Neural progenitor cell (in vitro differentiated cells): ENCODE data around the gene LIMS4. TPM values are rescaled to one million over a fixed set of nuclear protein-coding genes. Genes with fewer than 3 reads are reported as not detected.
"Not testable (repeated sequence)": the region's sequence is repeated elsewhere in the genome, so short reads cannot be mapped to it uniquely, and the experiment has no call there.

Experiments used
- DNase-seq: peaks from one replicate; pipeline ENCODE4 v3.0.0-alpha.2; 2016; ENCODE audit warnings: low spot score
- H2AFZ ChIP-seq: fragments of 200-600 bp; sonication (generic); replicated peaks from 2 replicates; pipeline ENCODE4 v1.6.1; 2016; ENCODE audit warnings: antibody characterized with exemption
- H3F3A ChIP-seq: fragments of 200-600 bp; sonication (generic); 2 replicates; pipeline ENCODE4 v1.6.1; 2016; ENCODE audit warnings: antibody characterized with exemption, low read depth
- H3K27ac ChIP-seq: fragments of 200-600 bp; sonication (generic); 2 replicates; pipeline ENCODE4 v1.5.1; 2016; ENCODE audit warnings: mild to moderate bottlenecking
- H3K27me3 ChIP-seq: fragments of 200-600 bp; sonication (generic); 2 replicates; pipeline ENCODE4 v1.6.1; 2016; ENCODE audit warnings: mild to moderate bottlenecking, moderate library complexity
- H3K36me3 ChIP-seq: fragments of 200-600 bp; sonication (generic); 2 replicates; pipeline ENCODE4 v1.5.1; 2016
- H3K4me1 ChIP-seq: fragments of 200-600 bp; sonication (generic); 2 replicates; pipeline ENCODE4 v1.6.1; 2016; ENCODE audit warnings: mixed run types
- H3K4me2 ChIP-seq: fragments of 200-600 bp; sonication (generic); 2 replicates; pipeline ENCODE4 v1.6.1; 2016
- H3K4me3 ChIP-seq: fragments of 200-600 bp; sonication (generic); 2 replicates; pipeline ENCODE4 v1.5.1; 2016
- H3K79me2 ChIP-seq: fragments of 200-600 bp; sonication (generic); 2 replicates; pipeline ENCODE4 v1.6.1; 2016; ENCODE audit warnings: low read depth
- H3K9ac ChIP-seq: fragments of 200-600 bp; sonication (generic); 2 replicates; pipeline ENCODE4 v1.6.1; 2016
- H3K9me3 ChIP-seq: fragments of 200-600 bp; sonication (generic); 2 replicates; pipeline ENCODE4 v1.5.1; 2016; ENCODE audit warnings: low read depth
- H4K20me1 ChIP-seq: fragments of 200-600 bp; sonication (generic); 2 replicates; pipeline ENCODE4 v1.6.1; 2016; ENCODE audit warnings: low read depth
- H3K27ac Mint-ChIP-seq: 3 replicates; pipeline ENCODE4 v1.8.0; 2021; ENCODE audit warnings: mixed read lengths
- H3K27me3 Mint-ChIP-seq: 2 replicates; pipeline ENCODE4 v1.8.0; 2022; ENCODE audit warnings: low read depth, mild to moderate bottlenecking, inconsistent platforms, moderate library complexity, mixed read lengths; ENCODE audit not compliant: insufficient read depth
- H3K36me3 Mint-ChIP-seq: 3 replicates; pipeline ENCODE4 v1.8.0; 2021; ENCODE audit warnings: mixed read lengths
- H3K4me1 Mint-ChIP-seq: 3 replicates; pipeline ENCODE4 v1.8.0; 2021; ENCODE audit warnings: mixed read lengths
- H3K4me3 Mint-ChIP-seq: 3 replicates; pipeline ENCODE4 v1.8.0; 2021; ENCODE audit warnings: mild to moderate bottlenecking, moderate library complexity, mixed read lengths
- H3K9me3 Mint-ChIP-seq: 3 replicates; pipeline ENCODE4 v1.8.0; 2020; ENCODE audit warnings: mixed read lengths
- total RNA-seq: library from RNA; depleted of rRNA; stranded (reverse); fragments of >200 nt; gene quantifications from 2 replicates; pipeline ENCODE4 v1.2.3, GENCODE V29; 2015; ENCODE audit warnings: low replicate concordance

LIMS4 gene
- 0.28 TPM in 1 of 2 replicates, not detected in the other for total RNA-seq

GRCh38 chr2:110472171-110473058 is at the start of gene LIMS4:
Gene LIMS4, minus strand, starts transcription at chr2:110472816. Its CDS starts 38 bp downstream, at chr2:110472778.
- H3K4me3 ChIP-seq, H4K20me1 ChIP-seq, H2AFZ ChIP-seq, H3K27me3 ChIP-seq, H3K27ac ChIP-seq, H3K9ac ChIP-seq, H3K79me2 ChIP-seq, H3K9me3 ChIP-seq, H3F3A ChIP-seq, H3K27ac Mint-ChIP-seq, DNase-seq, H3K36me3 ChIP-seq, H3K9me3 Mint-ChIP-seq, H3K4me1 Mint-ChIP-seq, H3K4me2 ChIP-seq, H3K4me3 Mint-ChIP-seq, H3K4me1 ChIP-seq, H3K27me3 Mint-ChIP-seq, H3K36me3 Mint-ChIP-seq: not testable (repeated sequence)

- not testable (repeated sequence) for H3K4me1 Mint-ChIP-seq, H3K4me2 ChIP-seq, H3K9me3 ChIP-seq, H3K27ac Mint-ChIP-seq, H2AFZ ChIP-seq, H3K36me3 ChIP-seq, H3K36me3 Mint-ChIP-seq, H3K27ac ChIP-seq, H3K9ac ChIP-seq, H3K4me1 ChIP-seq, H3K79me2 ChIP-seq, H3K9me3 Mint-ChIP-seq, H3K27me3 Mint-ChIP-seq, H3F3A ChIP-seq, H3K4me3 Mint-ChIP-seq, DNase-seq, H3K4me3 ChIP-seq, H3K27me3 ChIP-seq, H4K20me1 ChIP-seq
Measured at GRCh38 chr2:110499755-110500377, 27.2 kb upstream of the LIMS4 start.

- H3K36me3 Mint-ChIP-seq, H3K4me3 Mint-ChIP-seq, H3K27me3 Mint-ChIP-seq, DNase-seq, H3K9me3 ChIP-seq, H4K20me1 ChIP-seq, H3K4me2 ChIP-seq, H3K27ac ChIP-seq, H2AFZ ChIP-seq, H3F3A ChIP-seq, H3K9ac ChIP-seq, H3K27ac Mint-ChIP-seq, H3K79me2 ChIP-seq, H3K36me3 ChIP-seq, H3K4me1 Mint-ChIP-seq, H3K9me3 Mint-ChIP-seq, H3K4me3 ChIP-seq, H3K27me3 ChIP-seq, H3K4me1 ChIP-seq: not testable (repeated sequence)
Measured at GRCh38 chr2:110496027-110496426, 23.4 kb upstream of the LIMS4 start.

- H3K4me1 Mint-ChIP-seq, H2AFZ ChIP-seq, H3K4me2 ChIP-seq, H3K27ac ChIP-seq, H3K27me3 ChIP-seq, H3K4me1 ChIP-seq, H3K4me3 Mint-ChIP-seq, DNase-seq, H3K27me3 Mint-ChIP-seq, H3K36me3 Mint-ChIP-seq, H3K79me2 ChIP-seq, H3K36me3 ChIP-seq, H3K9me3 Mint-ChIP-seq, H3K27ac Mint-ChIP-seq, H4K20me1 ChIP-seq, H3K9ac ChIP-seq, H3F3A ChIP-seq, H3K4me3 ChIP-seq, H3K9me3 ChIP-seq: not testable (repeated sequence)
Measured at GRCh38 chr2:110494488-110494887, 21.9 kb upstream of the LIMS4 start.

- not testable (repeated sequence) for H3K79me2 ChIP-seq, H3K27ac Mint-ChIP-seq, H3K27me3 ChIP-seq, H3K4me1 ChIP-seq, H3K27me3 Mint-ChIP-seq, H3K36me3 Mint-ChIP-seq, H3K9ac ChIP-seq, H3K9me3 ChIP-seq, H3K4me3 ChIP-seq, H3K4me2 ChIP-seq, H3K4me3 Mint-ChIP-seq, H2AFZ ChIP-seq, H3K4me1 Mint-ChIP-seq, H3K9me3 Mint-ChIP-seq, H3K36me3 ChIP-seq, DNase-seq, H3F3A ChIP-seq, H3K27ac ChIP-seq, H4K20me1 ChIP-seq
Measured at GRCh38 chr2:110488991-110489390, 16.4 kb upstream of the LIMS4 start.

- not testable (repeated sequence) for H3K27ac Mint-ChIP-seq, H3K79me2 ChIP-seq, H3K4me3 Mint-ChIP-seq, H3K36me3 ChIP-seq, H3K4me1 ChIP-seq, DNase-seq, H3K9me3 ChIP-seq, H3K9me3 Mint-ChIP-seq, H3K4me2 ChIP-seq, H3K36me3 Mint-ChIP-seq, H4K20me1 ChIP-seq, H3F3A ChIP-seq, H2AFZ ChIP-seq, H3K27me3 Mint-ChIP-seq, H3K27me3 ChIP-seq, H3K4me3 ChIP-seq, H3K27ac ChIP-seq, H3K9ac ChIP-seq, H3K4me1 Mint-ChIP-seq
Measured at GRCh38 chr2:110482697-110483096, 10.1 kb upstream of the LIMS4 start.

- H2AFZ ChIP-seq, H3K9ac ChIP-seq, H3K36me3 ChIP-seq, H3K9me3 ChIP-seq, H3K9me3 Mint-ChIP-seq, H3K36me3 Mint-ChIP-seq, H3K4me2 ChIP-seq, H3F3A ChIP-seq, H3K27ac ChIP-seq, H3K27me3 Mint-ChIP-seq, H3K4me1 Mint-ChIP-seq, H3K79me2 ChIP-seq, H3K4me1 ChIP-seq, H4K20me1 ChIP-seq, DNase-seq, H3K4me3 Mint-ChIP-seq, H3K27me3 ChIP-seq, H3K4me3 ChIP-seq, H3K27ac Mint-ChIP-seq: not testable (repeated sequence)
Measured at GRCh38 chr2:110481200-110481599, 8.6 kb upstream of the LIMS4 start.

- H3K4me1 Mint-ChIP-seq, H3K4me3 ChIP-seq, H3K4me2 ChIP-seq, H3K9me3 ChIP-seq, H3F3A ChIP-seq, DNase-seq, H3K27me3 ChIP-seq, H3K36me3 Mint-ChIP-seq, H3K4me1 ChIP-seq, H3K36me3 ChIP-seq, H3K27ac Mint-ChIP-seq, H3K9me3 Mint-ChIP-seq, H2AFZ ChIP-seq, H3K4me3 Mint-ChIP-seq, H3K27me3 Mint-ChIP-seq, H3K27ac ChIP-seq, H3K9ac ChIP-seq, H4K20me1 ChIP-seq, H3K79me2 ChIP-seq: not testable (repeated sequence)
Measured at GRCh38 chr2:110480084-110480483, 7.5 kb upstream of the LIMS4 start.
